NCI-H2227 (cell line): ENCODE results near the gene LIMK1.

Source experiments
- DNase-seq: peaks from one replicate; lab custom pipeline; 2025; ENCODE audit not compliant: unreplicated experiment; lab: John Stamatoyannopoulos, UW

LIMK1 gene

GRCh38 chr7:74053589-74054186, 29.9 kb upstream of the LIMK1 start:
- no peak for DNase-seq

DNA sequence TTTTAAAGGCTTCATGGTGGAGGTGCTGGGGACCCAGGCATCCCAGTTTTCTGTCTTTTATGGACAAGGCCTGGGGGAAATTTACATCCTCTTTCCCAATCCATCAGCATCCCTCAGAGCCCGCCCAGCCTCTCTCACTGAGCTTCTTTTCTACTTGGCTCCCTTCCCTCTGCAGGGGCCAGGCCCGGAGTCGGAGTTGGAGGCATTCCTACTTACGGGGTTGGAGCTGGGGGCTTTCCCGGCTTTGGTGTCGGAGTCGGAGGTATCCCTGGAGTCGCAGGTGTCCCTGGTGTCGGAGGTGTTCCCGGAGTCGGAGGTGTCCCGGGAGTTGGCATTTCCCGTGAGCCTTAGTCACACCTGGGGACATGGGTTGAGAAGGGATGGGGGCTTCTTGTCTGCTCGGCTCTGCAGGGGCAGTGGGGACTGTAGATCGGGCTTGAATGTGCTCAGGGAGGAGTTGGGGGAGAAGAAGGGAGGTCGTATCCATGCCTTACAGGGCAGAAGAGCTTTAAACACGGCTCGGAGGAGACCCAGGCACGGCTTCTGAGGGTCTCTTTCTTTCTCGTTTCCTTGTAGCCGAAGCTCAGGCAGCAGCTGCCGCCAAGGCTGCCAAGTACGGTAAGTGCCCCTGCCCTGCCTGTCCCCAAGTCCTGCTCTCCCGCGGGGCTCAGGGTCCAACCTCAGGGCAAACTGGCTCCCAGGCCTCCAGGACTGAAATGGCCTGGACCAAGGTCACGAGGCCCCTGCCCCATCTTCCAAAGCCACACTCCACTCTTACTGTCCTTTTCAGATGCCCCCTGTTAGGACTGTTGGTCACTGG, 27.3 kb upstream of the LIMK1 start:
- no peak for DNase-seq

DNA sequence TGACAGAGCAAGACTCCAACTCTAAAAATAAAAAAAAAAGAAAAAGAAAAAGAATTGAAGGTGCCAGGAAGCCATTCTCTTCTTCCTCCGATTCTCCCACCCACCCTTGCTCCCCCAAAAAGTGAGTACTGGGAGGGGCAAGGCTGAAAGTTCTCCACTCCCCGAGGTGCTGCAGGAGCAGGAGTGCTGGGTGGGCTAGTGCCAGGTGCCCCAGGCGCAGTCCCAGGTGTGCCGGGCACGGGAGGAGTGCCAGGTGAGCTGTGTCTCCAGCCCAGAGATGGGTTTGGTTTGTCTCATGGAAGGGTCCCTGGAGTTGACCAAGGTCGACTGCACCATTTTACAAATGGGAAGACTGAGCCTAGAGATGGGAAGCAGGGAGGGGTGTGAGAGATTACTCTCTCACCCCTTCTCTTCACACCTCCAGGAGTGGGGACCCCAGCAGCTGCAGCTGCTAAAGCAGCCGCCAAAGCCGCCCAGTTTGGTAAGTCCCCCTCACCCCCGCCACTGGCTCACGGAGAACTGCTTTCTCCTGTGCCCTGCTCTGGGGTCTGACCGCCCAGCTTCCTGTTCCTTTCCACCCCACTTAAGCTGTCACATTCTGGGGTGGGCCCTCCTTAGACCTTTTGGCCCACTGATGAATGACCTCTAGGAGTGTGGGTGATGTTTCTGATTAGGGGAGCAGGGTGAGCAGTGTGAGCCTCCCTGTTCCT, 26.2 kb upstream of the LIMK1 start:
- DNase-seq: no peak

DNA sequence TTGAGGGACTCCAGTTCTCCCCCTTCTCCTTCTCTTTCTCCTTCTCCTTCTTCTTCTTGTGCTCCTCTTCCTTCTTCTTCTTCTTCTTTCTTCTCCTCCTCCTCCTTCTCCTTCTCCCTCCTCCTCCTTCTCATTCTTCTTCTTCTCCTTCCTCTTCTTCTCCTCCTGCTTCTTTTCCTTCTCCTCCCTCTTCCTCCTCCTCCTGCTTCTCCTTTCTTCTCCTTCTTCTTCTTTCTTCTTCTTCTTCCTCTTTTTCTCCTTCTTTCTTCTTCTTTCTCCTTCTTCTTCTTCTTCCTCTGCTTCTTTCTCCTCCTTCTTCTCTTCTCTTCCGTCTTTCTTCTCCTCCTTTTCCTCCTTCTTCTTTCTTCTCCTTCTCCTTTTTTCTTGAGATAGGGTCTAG, 25.6 kb upstream of the LIMK1 start:
- DNase-seq: no peak

- no peak for DNase-seq
Measured at GRCh38 chr7:74058486-74058885, 25.1 kb upstream of the LIMK1 start.

GRCh38 chr7:74059037-74059436, 24.6 kb upstream of the LIMK1 start:
- no peak for DNase-seq

- no peak for DNase-seq
Measured at GRCh38 chr7:74059681-74060588, 23.7 kb upstream of the LIMK1 start.

DNA sequence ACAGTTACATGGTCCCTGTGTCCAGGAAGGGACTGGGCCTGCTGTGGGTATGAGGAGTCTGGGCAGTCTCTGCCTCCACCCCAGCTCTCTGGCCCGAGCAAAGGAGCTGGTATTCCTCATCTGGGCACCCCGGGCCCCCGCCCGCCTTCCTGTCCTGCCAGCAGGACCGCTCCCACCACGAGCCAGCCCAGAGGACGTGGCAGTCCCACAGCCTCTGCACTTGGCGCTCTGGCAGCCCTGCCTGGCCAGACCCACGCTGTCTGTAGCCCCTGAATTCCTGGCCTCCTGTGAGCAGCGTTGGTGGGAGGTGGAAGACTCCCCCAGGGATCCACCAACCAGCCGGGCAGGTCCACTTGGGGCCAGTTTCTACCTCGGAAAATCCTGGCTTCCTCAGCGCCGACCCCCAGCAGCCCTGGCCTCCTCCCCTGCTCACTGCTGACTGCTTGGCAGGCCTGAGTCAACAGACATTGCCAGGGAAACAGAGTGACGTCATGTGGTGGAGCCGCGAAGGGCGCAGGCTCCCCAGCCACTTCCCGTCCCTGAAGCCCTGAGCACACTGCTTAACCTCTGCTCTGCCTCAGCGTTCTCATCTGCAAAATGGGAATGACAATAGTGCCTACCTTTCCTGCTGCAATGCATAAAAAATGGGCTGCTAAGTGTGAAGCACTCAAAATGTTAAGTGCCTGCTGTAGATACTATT, 21.6 kb upstream of the LIMK1 start:
- peak; percentile 53 for DNase-seq

GRCh38 chr7:74063223-74063641, 20.4 kb upstream of the LIMK1 start:
- DNase-seq: no peak

GRCh38 chr7:74063646-74064045, 20.0 kb upstream of the LIMK1 start:
- no peak for DNase-seq

DNA sequence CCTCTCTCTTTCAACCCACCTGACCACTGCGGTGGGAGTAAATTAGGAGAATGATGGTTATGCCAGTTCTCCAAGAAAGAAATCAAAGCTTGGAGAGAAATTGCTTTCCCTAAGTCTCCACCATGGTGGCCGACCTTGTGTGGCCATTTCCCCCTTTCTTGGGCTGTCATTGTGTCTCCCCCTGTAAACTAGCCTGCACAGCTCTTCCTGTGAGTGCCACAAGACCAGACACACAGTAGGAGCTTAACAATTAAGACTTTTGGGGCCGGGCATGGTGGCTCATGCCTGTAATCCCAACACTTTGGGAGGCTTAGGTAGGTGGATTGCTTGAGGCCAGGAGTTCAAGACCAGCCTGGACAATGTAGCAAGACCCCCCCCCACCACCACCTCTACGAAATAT, 18.9 kb upstream of the LIMK1 start:
- DNase-seq: no peak

DNA sequence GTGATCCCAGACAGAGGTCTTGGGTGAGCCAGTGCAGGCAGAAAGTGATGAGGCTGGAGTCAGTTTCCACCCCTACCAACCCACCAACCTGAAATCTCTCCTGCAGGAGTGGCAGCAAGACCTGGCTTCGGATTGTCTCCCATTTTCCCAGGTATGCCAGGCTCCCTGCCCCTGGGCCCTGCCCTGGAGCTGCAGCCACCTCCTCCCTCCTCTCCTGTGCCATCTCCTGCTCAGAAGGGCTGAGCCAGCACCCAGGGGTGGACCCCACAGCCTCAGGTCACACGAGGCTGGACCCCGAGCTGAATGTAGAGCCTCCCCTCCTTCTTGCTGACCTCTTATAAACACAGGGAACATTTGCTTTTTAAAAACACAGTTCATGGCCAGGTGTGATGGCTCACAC, 17.0 kb upstream of the LIMK1 start:
- DNase-seq: no peak

DNA sequence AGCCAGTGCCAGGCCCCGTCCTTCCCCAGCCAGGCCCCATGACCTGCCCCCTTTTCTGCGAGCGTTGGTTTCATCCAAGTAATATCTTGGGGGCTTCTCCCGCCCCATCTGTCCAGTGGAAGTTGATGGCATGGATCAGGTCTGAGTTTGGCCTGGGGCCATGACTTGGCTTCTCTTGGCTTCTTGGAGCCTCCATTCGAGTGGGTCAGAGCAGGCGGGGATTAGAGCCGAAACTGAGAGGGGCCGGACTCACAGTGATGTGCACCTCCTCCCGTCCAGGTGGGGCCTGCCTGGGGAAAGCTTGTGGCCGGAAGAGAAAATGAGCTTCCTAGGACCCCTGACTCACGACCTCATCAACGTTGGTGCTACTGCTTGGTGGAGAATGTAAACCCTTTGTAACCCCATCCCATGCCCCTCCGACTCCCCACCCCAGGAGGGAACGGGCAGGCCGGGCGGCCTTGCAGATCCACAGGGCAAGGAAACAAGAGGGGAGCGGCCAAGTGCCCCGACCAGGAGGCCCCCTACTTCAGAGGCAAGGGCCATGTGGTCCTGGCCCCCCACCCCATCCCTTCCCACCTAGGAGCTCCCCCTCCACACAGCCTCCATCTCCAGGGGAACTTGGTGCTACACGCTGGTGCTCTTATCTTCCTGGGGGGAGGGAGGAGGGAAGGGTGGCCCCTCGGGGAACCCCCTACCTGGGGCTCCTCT, 15.1 kb upstream of the LIMK1 start:
- no peak for DNase-seq

DNA sequence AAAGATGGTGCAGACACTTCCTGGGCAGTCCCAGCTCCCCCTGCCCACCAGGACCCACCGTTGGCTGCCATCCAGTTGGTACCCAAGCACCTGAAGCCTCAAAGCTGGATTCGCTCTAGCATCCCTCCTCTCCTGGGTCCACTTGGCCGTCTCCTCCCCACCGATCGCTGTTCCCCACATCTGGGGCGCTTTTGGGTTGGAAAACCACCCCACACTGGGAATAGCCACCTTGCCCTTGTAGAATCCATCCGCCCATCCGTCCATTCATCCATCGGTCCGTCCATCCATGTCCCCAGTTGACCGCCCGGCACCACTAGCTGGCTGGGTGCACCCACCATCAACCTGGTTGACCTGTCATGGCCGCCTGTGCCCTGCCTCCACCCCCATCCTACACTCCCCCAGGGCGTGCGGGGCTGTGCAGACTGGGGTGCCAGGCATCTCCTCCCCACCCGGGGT, 14.5 kb upstream of the LIMK1 start:
- DNase-seq: no peak

- no peak for DNase-seq
Measured at GRCh38 chr7:74069790-74070618, 13.6 kb upstream of the LIMK1 start.

DNA sequence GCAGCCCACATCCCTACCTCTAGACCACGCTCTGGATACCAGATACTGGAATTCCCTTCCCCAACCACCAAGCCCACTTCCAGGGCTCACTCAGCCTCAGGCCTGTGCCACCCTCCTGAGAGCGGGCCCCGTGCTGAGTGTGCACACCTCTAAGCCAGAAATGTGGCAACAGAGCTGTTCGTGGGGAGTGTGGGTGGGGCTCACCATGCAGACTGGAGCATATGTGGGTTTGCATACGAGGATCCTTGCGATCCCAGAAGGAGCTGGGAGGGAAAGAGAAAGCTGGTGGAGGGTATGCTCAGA, 13.0 kb upstream of the LIMK1 start:
- no peak for DNase-seq

GRCh38 chr7:74071121-74071520, 12.5 kb upstream of the LIMK1 start:
- no peak for DNase-seq

- DNase-seq: no peak
Measured at GRCh38 chr7:74074770-74075169, 8.8 kb upstream of the LIMK1 start.

DNA sequence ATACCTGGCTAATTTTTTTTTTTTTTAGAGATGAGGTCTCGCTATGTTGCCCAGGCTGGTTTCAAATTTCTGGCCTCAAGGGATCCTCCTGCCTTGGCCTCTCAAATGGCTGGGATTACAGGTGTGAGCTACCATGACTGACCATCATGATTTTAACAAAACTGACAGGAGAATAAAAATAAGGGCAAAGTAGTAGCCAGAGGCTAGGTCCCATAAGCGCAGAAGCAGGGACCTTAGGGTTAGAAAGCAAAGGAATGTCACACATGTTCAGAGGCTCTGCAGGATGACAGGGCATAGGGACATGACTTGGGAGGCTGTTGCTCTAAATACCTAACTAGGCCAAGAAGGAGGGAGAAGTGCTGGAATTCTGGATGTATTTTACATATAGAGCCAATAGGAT, 5.1 kb upstream of the LIMK1 start:
- DNase-seq: no peak
